GM12878 (cell line): ENCODE measurements around the gene ZBTB18. TPM values are rescaled to one million over a fixed set of nuclear protein-coding genes. Genes with fewer than 3 reads are reported as not detected.
A peak's percentile ranks its signal among the peaks of the same experiment; 100 is the strongest.

ENCODE experiments used
- ASH2L ChIP-seq: fragments of 300-600, 200-600 bp; sonication (generic); IDR thresholded peaks from 2 replicates; pipeline ENCODE4 v1.6.1; 2017; ENCODE audit warnings: low read depth, mild to moderate bottlenecking, borderline replicate concordance
- CBX5 ChIP-seq: sonication (generic); IDR thresholded peaks from 2 replicates; pipeline ENCODE4 v1.6.1; 2016; ENCODE audit warnings: low read depth, moderate library complexity, mild to moderate bottlenecking, inconsistent platforms
- CHD2 ChIP-seq: IDR thresholded peaks from 2 replicates; pipeline ENCODE4 v1.6.1; 2011; ENCODE audit warnings: low read depth, low read length, improper control_type of control experiment, borderline replicate concordance
- EED ChIP-seq: sonication (generic); IDR thresholded peaks from 2 replicates; pipeline ENCODE4 v1.6.1; 2016; ENCODE audit warnings: antibody characterized with exemption, low read depth
- EP300 ChIP-seq, 2 experiments: fragments of 150-350 bp in 1 of 2; IDR thresholded peaks; 2 replicates each; pipeline ENCODE4 v1.6.1; 2011 to 2012; ENCODE audit warnings: low read depth in 2 of 2, low read length in 2 of 2, borderline replicate concordance in 1 of 2, improper control_type of control experiment in 1 of 2, inconsistent platforms in 1 of 2; ENCODE audit not compliant: control insufficient read depth in 1 of 2
- IRF5 ChIP-seq: fragments of 450-650 bp; IDR thresholded peaks from 2 replicates; pipeline ENCODE4 v1.6.1; 2017; ENCODE audit warnings: borderline replicate concordance
- MAX ChIP-seq: IDR thresholded peaks from 2 replicates; pipeline ENCODE4 v1.6.1; 2012; ENCODE audit warnings: low read depth, low read length, improper control_type of control experiment
- MEF2B ChIP-seq: fragments of 450-650 bp; IDR thresholded peaks from 2 replicates; pipeline ENCODE4 v1.6.1; 2018; ENCODE audit warnings: mild to moderate bottlenecking, moderate library complexity; ENCODE audit not compliant: partially characterized antibody, poor library complexity, severe bottlenecking
- MTA2 ChIP-seq: fragments of 450-650 bp; IDR thresholded peaks from 2 replicates; pipeline ENCODE4 v1.6.1; 2016; ENCODE audit warnings: low read depth, mild to moderate bottlenecking, moderate library complexity
- NKRF ChIP-seq: fragments of 450-650 bp; conservative IDR thresholded peaks from 2 replicates; pipeline ENCODE4 v1.6.1; 2017; ENCODE audit warnings: mild to moderate bottlenecking, moderate library complexity
- PBX3 ChIP-seq: IDR thresholded peaks from 2 replicates; pipeline ENCODE4 v1.6.1; 2011; ENCODE audit warnings: mild to moderate bottlenecking, low read depth, low read length, moderate library complexity; ENCODE audit not compliant: insufficient replicate concordance
- POLR2AphosphoS2 ChIP-seq: IDR thresholded peaks from 2 replicates; pipeline ENCODE4 v1.6.1; 2011; ENCODE audit warnings: low read depth, mild to moderate bottlenecking, low read length, improper control_type of control experiment, moderate library complexity
- RCOR1 ChIP-seq: conservative IDR thresholded peaks from 2 replicates; pipeline ENCODE4 v1.6.1; 2012; ENCODE audit warnings: low read depth, low read length, improper control_type of control experiment
- RFX5 ChIP-seq: IDR thresholded peaks from 2 replicates; pipeline ENCODE4 v1.6.1; 2011; ENCODE audit warnings: low read depth, low read length, improper control_type of control experiment
- SPI1 ChIP-seq: IDR thresholded peaks from 2 replicates; pipeline ENCODE4 v1.6.1; 2011; ENCODE audit warnings: low read depth, mild to moderate bottlenecking, low read length, moderate library complexity, borderline replicate concordance; ENCODE audit not compliant: insufficient read depth
- STAT1 ChIP-seq: fragments of 450-650 bp; conservative IDR thresholded peaks from 2 replicates; pipeline ENCODE4 v1.6.1; 2014; ENCODE audit warnings: antibody characterized with exemption, mild to moderate bottlenecking
- TAF1 ChIP-seq: IDR thresholded peaks from 2 replicates; pipeline ENCODE4 v1.6.1; 2011; ENCODE audit warnings: mild to moderate bottlenecking, low read depth, low read length, borderline replicate concordance
- ZNF207 ChIP-seq: fragments of 450-650 bp; IDR thresholded peaks from 2 replicates; pipeline ENCODE4 v1.6.1; 2014; ENCODE audit warnings: antibody characterized with exemption, mild to moderate bottlenecking, borderline replicate concordance
- polyA plus RNA-seq, 11 experiments: library from polyadenylated mRNA; depleted of rRNA in 4 of 11; unstranded in 6 of 11; stranded (reverse) in 5 of 11; fragments of >200 nt; fragmentation: Nextera tagmentation in 4 of 11; fragmentation: Illumina TruSeq in 1 of 11; extraction: Ambion mirVana in 4 of 11; extraction: Trizol in 1 of 11; gene quantifications; 1 replicate in 1 of 11; 2 replicates in 10 of 11; pipeline versions ENCODE4 v1.2.1 to v1.2.3, GENCODE V29; 2011 to 2016; ENCODE audit warnings: inconsistent platforms in 2 of 11, missing spikeins in 2 of 11, low read depth in 1 of 11
- total RNA-seq, 4 experiments: library from RNA; depleted of rRNA in 3 of 4; stranded (reverse); fragments of >200 nt in 3 of 4; fragmentation: Illumina TruSeq in 1 of 4; extraction: Trizol in 1 of 4; gene quantifications; 2 replicates each; pipeline versions ENCODE4 v1.2.1 to v1.2.3, GENCODE V29; 2013 to 2021
- TF ChIP-seq, protein P1 (sequence below): fragments of 450-650 bp; IDR thresholded peaks from 2 replicates; pipeline ENCODE4 v1.6.1; 2016; ENCODE audit warnings: mild to moderate bottlenecking
- TF ChIP-seq, protein P2 (sequence below): IDR thresholded peaks from 2 replicates; pipeline ENCODE4 v1.6.1; 2011; ENCODE audit warnings: borderline replicate concordance, low read depth, mild to moderate bottlenecking, moderate library complexity, mixed read lengths, low read length; ENCODE audit not compliant: insufficient read depth; ENCODE audit errors: extremely low read length

The ZBTB18 gene
- total and polyA plus RNA-seq, 10 of the 15 experiments (the other 5 are each of a cell fraction or from before 2014, with no cell fraction given) = 0.27 to 8.6 (median 6.1) TPM

DNA sequence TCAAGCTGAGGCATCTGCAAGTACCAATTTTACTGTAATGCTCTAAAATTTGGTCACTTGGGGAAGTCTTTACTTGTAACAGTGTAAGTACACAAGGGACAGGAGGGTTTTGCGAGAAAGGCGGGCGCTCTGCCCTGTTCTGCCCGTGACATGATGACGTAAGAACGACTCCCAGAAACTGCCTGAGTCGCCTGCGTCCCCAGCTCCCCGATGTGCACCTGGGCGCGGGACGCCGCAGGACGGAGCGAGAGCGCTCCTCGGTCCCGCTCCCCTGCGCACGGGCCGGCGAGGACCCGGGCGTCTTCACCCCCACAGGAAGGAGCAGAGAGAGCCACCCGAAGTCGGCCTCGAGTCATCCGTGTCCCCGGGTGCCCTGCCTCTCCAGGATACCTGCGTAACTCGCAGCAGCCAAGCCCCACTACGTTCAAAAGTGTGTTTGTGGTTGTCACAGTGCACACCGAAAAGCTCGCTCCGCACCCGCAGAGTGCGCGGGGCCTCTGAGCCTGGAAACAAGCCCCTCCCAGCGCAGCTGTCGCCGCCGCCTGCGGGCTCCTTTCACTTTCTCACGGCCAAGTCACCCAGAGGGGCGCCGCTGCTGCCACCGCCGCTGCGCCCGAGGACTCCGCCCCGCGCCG lies 3.3 kb upstream of the ZBTB18 start (continued):
- TF ChIP-seq EP300 (IDR thresholded peaks at IDR 0.05; ENCODE audit: borderline replicate concordance in 1 of 2, control insufficient read depth in 1 of 2, low read depth in 2 of 2, low read length in 2 of 2) (peak in 1 of 2 experiments; percentile 32; a peak in 1 of 4 replicates), PBX3 (no peak), NKRF (peak; percentile 84), SPI1 (no peak), CBX5 (no peak), MEF2B (no peak), STAT1 (no peak; the same call in 1 of the 2 replicates), RCOR1 (no peak), TAF1 (peak; percentile 13; the same call in 1 of the 2 replicates), IRF5 (peak; percentile 55; the same call in 1 of the 2 replicates), ZNF207 (peak; percentile 64), CHD2 (no peak), RFX5 (peak; percentile 82), MTA2 (no peak), ASH2L (peak; percentile 86; the same call in 1 of the 2 replicates), POLR2AphosphoS2 (peak; percentile 34; the same call in 1 of the 2 replicates), EED (no peak), MAX (no peak)
- TF ChIP-seq, protein P1, sequence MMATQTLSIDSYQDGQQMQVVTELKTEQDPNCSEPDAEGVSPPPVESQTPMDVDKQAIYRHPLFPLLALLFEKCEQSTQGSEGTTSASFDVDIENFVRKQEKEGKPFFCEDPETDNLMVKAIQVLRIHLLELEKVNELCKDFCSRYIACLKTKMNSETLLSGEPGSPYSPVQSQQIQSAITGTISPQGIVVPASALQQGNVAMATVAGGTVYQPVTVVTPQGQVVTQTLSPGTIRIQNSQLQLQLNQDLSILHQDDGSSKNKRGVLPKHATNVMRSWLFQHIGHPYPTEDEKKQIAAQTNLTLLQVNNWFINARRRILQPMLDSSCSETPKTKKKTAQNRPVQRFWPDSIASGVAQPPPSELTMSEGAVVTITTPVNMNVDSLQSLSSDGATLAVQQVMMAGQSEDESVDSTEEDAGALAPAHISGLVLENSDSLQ = no peak
- TF ChIP-seq, protein P2, sequence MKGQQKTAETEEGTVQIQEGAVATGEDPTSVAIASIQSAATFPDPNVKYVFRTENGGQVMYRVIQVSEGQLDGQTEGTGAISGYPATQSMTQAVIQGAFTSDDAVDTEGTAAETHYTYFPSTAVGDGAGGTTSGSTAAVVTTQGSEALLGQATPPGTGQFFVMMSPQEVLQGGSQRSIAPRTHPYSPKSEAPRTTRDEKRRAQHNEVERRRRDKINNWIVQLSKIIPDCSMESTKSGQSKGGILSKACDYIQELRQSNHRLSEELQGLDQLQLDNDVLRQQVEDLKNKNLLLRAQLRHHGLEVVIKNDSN = no peak
